ENCODE results near the gene CLASP1.

DNA sequence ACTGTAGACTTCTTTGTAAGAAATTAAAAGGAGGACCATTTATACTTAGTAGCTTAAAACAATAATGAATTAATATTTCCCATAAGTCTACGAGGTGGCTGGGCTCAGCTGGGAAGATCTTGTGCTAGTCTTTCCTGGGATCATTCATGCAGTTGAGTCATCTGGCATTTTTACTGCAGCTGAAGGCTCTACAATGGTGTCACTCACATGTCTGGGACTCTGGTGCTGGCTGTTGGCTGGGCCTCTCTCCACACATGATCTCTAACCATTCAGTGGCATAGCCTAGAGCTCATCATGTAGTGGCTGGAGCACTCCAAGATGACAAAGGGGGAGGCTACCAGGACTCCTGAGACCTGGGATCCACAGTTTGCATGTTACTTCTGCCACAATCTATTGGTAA lies 35.5 kb downstream of the CLASP1 start:
- TF ChIP-seq CTCF (IDR thresholded peaks at IDR 0.05) (no peak), POLR2A (IDR thresholded peaks at IDR 0.05) (no peak)
